RCC 7860 (cell line): ENCODE results near the gene SERBP1.
"Not testable (repeated sequence)": the region's sequence is repeated elsewhere in the genome, so short reads cannot be mapped to it uniquely, and the experiment has no call there.

Experiments
- DNase-seq: peaks from one replicate; pipeline ENCODE4 v3.0.0-alpha.2; 2015; ENCODE audit warnings: low spot score
- FAIRE-seq: peaks from 2 replicates; lab custom pipeline; 2012; peaks lifted over from hg19 to GRCh38; lab: Jason Lieb, UNC

The SERBP1 gene

DNA sequence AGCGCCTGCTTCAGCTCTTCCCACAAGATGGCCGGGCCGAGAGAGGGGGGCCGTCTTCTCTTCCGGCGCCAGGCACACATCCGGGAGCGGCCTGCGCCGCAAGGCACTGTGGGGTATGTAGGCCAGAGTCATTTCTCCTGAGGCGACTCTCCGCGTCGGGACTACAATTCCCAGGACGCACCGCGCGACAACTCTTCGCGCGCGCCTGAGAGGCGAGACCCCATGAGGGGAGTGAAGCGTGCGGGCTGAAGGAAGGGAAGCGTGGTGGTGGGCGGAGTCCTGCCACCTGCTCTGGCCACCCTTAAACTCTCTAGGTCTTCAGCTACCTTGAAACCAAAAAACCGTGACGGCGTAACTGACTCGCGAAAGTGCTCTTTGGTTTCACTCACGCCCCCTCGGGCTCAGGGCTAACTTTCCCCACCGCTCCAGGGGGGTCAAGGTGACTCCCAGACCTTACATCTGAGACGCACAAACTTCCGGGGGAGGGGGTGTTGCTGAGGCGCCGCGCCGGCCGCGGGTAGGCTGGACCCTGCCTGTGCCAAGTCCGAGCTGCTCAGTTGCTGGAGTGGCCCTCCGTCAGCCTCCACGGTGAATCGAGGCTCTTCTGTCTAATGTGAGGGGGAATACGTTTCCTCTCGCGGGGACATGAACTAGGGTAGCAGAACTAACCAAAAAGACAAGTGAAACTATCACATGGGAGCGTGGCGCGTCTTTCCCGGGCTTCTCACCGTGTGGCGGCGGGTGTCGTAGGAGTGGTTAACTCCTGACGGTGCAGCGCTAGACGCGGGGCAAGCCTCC, at the start of gene SERBP1:
Gene SERBP1, minus strand, starts transcription at position 45 of the 798 bp plus-strand sequence. CDS start 102 bp downstream, outside the sequence.
- FAIRE-seq (peak; percentile 82), DNase-seq (peak; percentile 94)

DNA sequence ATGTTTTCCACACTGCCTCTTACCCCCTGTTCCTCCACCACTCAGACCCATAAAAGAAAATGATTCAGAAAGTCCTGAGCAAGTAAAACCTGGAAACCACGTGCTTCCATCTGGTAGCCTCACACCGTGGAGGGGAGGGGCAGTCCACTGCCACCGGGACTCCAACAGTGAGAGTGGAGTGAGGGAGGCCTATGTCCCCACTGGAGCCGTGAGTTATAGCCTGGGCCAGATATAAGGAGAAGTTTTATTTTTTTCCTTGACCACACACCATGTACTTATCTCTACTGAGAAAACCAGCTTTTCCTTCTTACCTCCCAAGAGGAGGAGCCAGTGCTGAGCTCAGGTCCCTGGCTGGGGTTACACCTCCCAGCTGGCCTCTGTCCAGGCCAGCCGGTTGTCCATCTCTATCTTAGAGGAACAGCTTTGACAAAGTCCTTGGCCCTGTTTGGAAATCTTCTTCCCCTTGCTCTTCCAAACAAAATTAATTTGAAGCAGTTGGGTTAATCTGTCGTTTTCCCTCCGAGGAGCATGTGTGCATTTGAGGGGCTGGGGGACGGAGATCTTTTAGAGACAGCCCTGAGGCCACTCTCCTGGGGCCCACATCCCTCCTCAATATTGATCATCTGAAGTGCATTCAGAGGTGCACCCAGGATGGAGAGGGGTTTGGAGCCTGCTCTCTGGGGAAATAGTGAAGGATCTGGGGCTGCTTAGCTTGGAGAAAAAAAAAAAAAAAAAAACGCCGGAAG, 49.1 kb upstream of the SERBP1 start:
- DNase-seq (no peak), FAIRE-seq (no peak)

DNA sequence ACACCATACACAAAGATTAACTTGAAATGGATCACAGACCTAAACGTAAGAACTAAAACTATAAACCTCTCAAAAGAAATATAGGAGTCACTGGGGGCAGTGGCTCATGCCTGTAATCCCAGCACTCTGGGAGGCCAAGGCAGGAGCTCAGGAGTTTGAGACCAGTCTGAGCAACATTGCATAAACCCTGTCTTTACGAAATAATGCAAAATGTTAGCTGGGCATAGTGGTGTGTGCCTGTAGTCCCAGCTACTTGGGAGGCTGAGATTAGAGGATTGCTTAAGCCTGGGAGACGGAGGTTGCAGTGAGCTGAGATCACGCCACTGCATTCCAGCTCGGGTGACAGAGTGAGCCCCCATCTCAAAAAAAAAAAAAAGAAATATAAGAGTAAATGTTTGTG, 46.7 kb upstream of the SERBP1 start:
- DNase-seq (no peak), FAIRE-seq (no peak)

DNA sequence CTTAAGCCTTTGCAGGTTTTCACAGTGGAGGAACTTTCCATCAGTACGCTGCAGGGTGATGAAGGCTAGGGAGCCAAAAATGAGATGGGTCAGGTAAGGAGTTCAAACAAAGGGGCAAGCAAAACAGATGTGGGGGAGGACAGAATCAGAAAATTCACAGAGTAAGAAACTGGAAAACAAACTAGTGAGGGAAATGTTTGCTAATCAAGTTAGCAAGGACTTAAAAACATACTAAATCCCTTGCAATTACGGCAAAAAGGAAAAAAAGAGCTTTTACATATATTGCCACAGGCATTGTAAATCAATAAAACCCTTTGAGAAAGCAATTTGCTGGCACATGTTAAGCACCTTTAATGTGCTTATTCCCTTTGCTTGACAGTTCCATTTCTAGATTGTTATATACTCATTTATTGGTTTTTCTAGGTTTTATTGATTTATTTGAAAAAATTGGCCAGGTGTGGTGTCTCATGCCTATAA, 45.8 kb upstream of the SERBP1 start:
- FAIRE-seq (no peak), DNase-seq (no peak)

DNA sequence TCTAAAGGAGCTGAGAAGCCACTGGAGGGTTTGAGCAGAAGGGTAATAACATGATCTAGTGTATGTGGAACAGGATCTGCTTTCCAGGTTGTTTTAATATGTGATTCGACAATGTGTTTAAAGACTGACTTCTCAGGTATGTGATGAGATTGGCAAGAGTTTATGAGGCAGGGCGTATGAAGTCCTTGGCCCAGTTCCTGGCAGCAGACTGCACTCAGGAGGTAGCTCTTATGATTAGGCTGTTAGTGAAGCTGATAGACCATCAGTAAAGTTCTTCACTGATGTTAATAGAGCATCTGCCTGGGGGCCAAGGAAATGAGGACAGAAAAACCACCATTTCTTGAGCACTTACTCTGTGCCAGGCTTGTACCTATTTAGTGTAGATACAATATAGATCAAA, 41.9 kb upstream of the SERBP1 start:
- FAIRE-seq, result no peak
- DNase-seq, result no peak

DNA sequence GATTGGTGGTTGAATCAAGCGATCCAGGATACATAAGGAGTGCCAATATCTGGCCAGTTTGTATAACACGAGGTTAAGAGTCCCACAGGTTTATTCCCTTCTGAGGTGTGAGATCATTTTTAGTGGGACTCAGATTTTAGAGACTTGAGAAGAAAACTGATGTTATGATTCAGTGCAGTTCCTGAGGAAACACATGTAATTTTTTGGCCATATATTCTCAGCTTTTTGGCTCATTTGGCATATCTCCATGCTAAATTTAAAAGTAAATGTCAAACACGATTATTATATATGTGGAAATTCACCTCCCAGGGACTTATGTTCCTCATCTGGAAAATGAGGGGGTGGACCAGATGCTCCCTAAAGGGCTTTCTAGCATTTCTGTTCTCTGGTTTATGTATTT, 39.2 kb upstream of the SERBP1 start:
- FAIRE-seq, result no peak

DNA sequence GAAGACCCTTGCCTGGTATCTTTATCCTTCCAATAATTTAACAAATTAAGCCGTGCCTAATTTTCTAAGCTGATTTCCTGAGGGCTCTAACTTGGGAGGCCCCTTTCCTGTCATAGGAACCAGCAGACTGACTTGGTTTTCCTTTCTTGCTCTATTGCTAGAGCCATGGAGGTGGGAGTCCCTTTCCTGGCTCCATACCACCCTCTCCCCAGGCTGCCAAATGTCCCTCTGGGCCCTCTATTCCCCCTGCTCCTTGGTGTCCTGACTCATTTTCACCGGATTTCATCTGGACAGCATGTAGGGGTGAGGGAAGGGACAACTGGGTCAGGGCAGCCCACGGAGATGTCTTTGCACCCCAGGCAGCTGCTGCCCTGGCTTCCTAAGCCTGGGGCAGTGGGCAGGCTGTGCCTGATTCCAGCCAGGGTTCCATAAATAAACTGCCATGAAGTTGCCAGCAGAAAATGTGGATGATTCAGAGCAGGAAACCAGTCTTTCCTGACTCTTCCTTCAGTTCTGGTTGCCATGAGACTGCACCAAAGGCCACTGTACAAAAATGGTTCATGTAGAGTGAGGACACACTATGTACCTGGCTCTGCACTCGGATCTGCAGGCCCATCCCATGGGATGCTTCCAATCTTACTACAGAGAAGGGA, 38.0 kb upstream of the SERBP1 start:
- no peak for DNase-seq
- no peak for FAIRE-seq

More for the DNA sequence above, 39.2 kb upstream of the SERBP1 start:
- DNase-seq, result no peak

DNA sequence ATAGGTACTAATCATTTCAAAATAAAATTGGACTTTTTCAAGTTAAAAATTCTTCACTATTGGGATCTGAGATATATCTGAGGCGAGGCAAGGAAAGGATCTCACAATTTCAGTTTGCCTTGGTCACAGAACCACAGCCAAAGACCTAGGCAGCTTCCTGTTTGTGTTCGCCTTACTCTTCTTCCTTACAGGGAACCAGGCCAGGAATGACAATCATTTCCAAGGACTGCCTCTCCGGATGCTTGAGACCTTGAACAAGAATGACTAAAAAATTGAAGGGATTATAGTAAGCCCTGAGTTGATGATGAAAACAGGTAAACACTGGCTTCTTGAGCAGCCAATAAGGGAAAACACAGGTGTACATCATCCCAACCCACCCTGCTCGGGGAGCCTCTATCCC, 35.2 kb upstream of the SERBP1 start:
- FAIRE-seq (no peak), DNase-seq (no peak)

DNA sequence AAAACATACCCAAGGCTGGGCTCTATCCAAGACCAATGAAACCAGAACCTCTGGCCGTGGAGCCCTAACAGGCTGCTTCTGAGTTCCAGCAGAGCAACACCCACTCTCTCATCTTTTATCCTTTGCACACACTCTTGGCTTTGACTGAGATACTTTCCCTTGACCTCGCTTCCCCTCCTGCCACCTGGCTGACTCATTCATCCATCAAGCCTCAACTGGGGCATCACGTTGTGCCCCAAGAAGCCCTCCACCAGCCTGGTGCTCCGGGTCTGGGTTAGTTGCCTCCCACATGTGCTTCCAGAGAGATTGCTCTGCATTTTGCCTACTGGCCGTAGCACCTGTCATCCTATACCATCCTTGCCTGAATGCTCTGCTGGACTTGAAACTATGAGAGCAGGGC, 34.5 kb upstream of the SERBP1 start:
- FAIRE-seq, result no peak
- DNase-seq, result no peak

DNA sequence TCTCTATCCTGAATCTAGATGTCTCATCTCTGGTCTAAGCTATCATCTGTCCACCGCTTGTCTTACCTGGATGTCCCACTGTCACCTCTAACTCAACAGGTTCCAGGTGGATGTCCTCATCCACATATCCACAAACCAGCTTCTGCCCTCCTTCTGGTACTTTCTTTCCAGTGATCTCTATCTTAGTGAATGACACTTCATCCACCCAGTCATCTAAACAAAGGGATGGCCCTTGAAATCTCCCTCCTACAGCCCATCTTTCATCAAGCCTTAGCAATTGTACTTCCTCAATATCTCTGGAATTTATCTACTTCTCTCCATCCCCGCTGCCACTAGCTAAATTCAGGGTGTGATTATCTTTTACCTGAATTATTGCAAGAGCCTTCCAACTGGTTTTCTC, 33.9 kb upstream of the SERBP1 start:
- DNase-seq (no peak), FAIRE-seq (no peak)

DNA sequence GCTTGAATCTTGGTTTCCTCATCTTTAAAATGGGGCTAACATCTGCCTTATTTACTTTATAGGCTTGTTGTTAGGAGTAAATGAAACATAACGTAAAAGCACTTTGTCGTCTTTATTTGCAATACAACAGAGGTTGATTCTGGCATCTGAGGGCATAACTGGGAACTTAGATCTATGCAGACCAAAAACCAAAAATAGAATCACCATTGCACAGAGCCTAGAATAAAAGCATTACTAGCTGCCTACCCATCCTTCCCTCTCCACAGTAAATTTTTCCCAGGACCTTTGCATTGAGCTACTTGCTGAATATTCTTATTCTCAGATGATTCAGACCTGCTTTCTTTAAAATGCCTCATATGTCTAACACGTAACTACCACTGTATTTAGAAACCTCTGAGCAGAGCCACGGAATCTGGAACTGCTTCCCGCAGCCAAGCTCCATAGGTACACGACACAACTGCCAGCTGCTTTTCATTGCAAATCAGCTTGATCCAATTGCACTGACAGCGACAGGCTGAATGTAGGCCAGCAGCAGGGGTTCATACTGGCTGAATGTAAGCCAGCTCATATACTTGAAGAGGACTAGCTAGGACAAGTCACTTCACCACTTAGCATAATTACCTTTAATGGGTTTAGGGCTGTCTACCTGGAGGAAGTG, 33.2 kb upstream of the SERBP1 start:
- no peak for DNase-seq
- FAIRE-seq, result no peak

DNA sequence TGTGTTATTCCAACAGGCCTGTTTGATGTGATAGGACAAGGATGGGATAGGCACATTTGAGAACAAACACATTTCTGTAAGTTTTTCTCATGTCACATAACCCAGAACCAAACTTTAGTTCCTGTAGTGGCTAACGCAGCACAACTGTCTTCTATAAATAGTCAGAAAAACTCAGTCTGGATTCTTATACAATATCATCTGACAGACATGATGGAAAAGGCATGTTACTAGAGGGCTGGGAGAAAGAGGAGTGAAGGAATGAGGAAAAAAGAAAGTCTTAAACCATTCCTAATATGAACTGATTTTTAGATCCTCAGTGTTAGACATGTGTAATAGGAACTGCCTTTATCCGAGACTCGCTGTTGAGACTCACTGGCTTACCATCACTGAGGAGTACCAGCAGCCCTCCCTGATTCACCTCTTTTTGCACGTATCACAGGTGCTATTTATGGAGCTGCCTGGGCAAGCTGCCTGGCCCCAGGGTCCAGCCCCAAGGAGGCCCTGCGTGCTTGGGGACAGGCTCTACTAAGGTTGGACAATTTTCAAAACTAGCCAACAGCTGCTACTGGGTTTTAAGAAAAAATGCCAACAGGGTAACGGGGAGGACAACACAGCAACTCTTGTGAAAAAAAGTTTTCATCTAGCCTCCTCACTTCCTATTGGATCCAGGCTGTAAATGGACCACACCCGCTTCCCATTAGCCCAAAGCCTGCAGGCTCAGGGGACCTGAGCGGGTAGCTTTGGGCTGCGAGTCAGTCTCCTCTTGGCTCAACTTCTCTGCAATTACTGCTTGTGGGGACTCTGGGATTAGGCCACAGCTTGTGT, 30.7 kb upstream of the SERBP1 start:
- DNase-seq, result no peak
- FAIRE-seq, result no peak

DNA sequence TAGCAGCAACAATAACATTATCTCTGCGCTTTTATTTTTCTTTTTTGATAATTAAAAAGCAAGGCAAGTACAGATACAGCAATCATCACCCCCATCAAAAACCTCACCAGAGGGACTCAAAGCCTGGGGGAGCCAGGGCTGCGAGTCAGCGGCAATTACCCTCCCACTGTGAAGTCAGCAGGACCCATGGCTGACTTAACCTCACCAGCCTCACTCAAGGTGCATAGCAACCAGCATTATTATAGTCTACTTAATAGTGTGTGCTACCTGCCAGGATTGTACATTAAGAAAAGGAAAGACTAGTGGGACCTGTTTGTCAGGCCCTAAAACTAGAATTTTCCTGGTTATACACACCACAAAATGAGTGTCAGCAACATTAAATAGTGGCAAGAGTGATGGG, 28.9 kb upstream of the SERBP1 start:
- DNase-seq, result no peak
- no peak for FAIRE-seq

DNA sequence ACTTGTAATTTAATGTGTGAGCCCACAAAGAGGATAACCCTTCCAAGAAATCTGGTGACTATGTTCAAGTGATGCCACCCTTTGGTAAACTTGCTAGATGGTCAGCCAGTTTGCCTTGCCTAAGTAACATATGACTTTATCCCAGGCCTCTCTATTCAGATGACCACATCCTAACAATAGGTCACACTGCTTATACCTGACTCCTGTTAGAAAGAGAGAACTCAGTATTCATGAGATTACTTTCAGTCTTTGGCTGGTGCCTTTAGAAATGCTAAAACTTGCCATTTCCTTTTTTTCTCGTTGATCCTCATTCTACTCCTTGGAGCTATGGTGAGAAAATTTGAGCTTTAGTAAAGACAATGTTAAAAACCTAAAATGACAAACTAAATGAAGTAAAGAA, 28.5 kb upstream of the SERBP1 start:
- DNase-seq (no peak), FAIRE-seq (no peak)

DNA sequence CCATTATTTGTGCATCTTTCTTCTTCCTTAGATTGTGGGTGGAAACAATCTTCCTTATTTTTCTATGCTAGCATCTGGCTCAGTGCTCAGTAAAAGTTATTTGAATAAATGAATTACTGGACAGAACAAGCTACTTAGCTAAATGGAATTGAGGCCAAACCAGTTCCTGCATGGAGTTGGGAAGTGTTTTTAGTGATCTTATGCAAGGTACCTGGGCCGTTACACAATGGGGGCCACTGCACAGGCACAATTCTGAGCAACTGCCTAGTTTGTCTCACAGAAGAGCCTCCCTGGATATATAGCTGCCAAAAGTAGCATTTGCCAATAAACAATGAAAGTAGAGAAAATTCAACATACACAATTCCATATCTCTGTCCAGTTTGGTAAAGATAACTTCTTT, 27.0 kb upstream of the SERBP1 start:
- FAIRE-seq, result no peak
- DNase-seq, result no peak

DNA sequence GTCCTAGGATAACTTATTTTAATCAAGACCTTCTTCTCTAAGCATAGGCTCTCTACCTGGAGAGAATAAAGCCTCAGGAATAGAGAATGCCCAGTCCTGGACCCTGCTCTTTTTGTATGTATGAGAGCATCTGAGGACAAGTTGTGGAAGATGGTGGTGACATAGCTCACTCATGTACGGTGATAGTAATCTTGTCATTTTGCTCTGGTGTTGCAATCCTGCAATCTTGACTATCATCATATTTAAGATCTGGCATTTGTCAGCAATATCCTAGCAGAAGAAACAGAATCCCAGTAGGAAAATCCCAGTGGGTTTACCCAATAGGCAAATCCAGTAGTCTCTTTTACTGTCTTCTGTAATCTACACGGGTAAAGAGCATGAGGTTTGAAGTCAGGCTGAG, 21.6 kb upstream of the SERBP1 start:
- FAIRE-seq, result no peak
- DNase-seq, result no peak

DNA sequence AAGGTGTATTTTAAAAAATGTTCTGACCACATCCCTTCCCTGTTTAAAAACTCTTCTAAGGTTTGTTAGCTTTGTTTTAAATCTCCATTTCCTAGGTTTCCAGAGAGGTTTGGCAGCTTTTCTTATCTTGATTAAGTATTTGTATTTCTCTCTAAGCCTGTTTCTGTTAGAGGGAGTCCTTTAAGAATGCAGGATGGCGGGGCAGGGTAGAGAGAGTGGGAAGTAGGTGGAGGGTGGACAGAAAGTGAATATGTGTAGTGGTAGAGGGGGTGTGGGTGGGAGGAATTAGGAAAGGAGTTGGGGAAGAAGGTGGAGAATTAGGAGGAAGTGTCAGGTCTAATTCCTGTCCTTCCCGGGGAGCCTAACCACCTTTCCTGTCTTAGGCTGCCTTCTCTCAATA, 21.2 kb upstream of the SERBP1 start:
- DNase-seq (no peak), FAIRE-seq (no peak)

DNA sequence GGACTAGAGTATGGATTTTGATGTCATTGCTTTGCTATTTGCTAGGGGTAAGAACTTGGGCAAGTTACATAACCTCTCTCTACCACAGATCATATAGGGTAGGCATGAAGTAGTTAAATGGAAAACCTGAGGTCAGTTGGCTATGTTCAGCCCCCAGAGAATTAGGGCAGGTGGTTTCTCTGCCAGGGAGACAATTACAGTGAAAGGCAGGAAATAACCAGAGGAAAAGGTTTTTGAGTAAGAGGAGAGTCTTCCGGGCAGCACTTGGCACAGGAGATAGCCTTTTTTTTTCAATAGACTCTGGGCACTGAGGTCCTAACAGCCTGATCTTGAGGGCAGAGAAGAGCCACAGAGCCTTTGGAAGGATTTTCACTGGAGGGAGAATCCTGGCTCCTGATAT, 16.7 kb upstream of the SERBP1 start:
- FAIRE-seq (no peak), DNase-seq (no peak)

DNA sequence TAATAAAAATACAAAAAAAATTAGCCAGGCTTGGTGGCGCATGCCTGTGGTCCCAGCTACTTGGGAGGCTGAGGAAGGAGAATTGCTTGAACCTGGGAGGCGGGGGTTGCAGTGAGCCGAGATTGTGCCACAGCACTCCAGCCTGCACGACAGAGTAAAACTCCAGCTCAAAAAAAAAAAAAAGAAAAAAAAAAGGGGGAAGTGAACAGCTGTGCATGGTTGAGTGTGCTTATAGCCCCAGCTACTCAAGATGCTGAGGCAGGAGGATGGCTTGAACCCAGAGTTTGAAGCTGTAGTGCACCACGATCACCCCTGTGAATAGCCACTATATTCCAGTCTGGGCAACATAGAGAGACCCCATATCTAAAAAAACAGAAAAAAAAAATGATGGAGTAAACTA, 15.8 kb upstream of the SERBP1 start:
- DNase-seq, FAIRE-seq: not testable (repeated sequence)

DNA sequence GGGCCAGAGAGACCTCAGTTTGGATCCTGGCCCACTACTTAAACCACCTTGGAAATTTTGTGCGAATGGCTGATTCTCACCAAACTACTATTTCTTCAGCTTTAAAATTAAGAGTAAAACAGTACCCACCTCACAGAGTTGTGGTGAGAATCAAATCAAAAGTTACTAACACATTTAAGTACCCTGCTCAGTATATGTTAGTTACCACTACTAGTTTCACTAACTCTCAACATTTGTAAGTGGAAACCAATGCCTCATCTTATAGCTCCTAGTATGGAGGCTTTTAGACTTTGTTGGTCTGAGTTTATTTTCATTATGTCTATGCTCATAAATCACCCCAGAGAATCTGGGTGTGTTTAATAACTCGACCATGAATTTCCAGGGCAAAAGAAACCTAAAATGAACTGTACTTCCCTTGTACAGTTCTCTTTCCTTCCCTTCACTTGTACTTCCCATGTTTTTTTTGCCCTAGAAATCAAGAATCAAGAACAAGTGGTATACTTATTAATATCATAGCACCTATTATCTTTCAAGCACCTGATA, 11.6 kb upstream of the SERBP1 start:
- DNase-seq, result no peak
- no peak for FAIRE-seq
